ENCODE data around the gene PFKM. TPM values are rescaled to one million over a fixed set of nuclear protein-coding genes. Genes with fewer than 3 reads are reported as not detected.
"Not testable (repeated sequence)": the region's sequence is repeated elsewhere in the genome, so short reads cannot be mapped to it uniquely, and the experiment has no call there.

The PFKM gene
- total and polyA plus RNA-seq, 12 donors = 121 to 948 (median 668) TPM

DNA sequence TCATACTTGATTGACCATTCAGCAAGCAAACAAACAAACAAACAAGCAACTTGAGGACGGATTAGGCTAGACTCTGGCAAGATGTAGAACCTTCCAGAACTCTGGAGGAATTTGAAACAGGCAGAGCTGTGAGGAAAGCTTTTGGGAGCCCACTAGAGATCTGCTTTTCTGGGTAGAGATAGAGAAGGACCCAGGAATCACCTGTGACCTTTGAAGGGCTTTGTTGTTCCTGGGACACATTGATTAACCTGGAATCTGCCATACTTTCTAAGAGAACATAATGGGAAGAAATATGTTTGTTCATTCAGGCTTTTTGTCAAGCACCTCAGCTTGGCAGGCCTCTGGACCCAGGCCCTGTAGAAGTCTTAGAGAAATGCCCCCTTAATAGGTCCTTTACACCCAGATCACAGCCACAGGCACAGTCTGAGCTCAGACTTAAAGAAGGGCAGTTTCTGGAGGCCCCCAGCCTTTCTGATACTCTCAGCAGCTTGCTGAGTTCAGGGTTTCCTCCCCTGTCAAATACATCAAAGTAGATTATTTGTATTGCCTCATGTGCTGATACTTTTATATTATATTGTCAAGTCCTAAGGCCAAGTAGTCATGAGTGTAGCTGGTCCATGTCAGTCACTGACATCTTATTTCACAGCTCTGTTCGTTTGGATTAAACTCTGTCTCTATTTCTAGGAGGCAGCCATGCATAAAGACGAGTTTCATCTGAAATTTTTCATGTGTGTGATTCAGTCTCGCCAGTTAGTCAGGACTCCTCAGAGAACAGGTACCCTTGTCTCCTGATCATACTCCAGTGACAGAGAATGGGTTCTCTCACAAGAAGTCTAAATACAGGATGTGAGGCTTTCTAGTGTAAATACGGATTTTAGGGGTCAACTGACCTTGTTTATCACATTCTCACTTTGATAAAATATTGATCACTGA lies 12.2 kb upstream of the PFKM start:
- Histone ChIP-seq H3K27me3 (no peaks in the 10 kb centered on the region), H3K27ac (peak overlapping the region in 9 of 10 donors; percentile 91 to 99 (median 97)), H3K4me3 (peak overlapping the region in 9 of 10 donors; percentile 71 to 96 (median 90)), H3K9me3 (no peaks in the 10 kb centered on the region), H3K36me3 (no peaks in the 10 kb centered on the region), H3K4me1 (peaks cover 0 to 24% (median 19%) of the 10 kb centered on the region in 9 donors)
- ATAC-seq = no peak
- intact Hi-C loops (cut with DNase I) = loop anchor here in 6 of 10 donors (1.0 to 10.0 kb wide), 3 partner anchors 48 to 50 kb away; partner anchors contain the start of gene ASB8 (in 6 of the 6)
- TF ChIP-seq, protein P1, sequence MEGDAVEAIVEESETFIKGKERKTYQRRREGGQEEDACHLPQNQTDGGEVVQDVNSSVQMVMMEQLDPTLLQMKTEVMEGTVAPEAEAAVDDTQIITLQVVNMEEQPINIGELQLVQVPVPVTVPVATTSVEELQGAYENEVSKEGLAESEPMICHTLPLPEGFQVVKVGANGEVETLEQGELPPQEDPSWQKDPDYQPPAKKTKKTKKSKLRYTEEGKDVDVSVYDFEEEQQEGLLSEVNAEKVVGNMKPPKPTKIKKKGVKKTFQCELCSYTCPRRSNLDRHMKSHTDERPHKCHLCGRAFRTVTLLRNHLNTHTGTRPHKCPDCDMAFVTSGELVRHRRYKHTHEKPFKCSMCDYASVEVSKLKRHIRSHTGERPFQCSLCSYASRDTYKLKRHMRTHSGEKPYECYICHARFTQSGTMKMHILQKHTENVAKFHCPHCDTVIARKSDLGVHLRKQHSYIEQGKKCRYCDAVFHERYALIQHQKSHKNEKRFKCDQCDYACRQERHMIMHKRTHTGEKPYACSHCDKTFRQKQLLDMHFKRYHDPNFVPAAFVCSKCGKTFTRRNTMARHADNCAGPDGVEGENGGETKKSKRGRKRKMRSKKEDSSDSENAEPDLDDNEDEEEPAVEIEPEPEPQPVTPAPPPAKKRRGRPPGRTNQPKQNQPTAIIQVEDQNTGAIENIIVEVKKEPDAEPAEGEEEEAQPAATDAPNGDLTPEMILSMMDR (IDR thresholded peaks at IDR 0.05) = no peak
- WGBS, 2 donors = 69 to 71% methylated on average over 5 of the region's 5 CpGs
- DNase-seq = no peak

GRCh38 chr12:48109424-48109823 lies 9.7 kb upstream of the PFKM start:
- peaks cover 0 to 20% (median 17%) of the 10 kb centered on the region in 9 donors for H3K4me1 ChIP-seq
- no peak overlapping the region for H3K4me3 ChIP-seq
- no peak for ATAC-seq
- no peak overlapping the region for H3K27ac ChIP-seq
- H3K27me3 ChIP-seq = no peaks in the 10 kb centered on the region
- intact Hi-C loops (cut with DNase I) = loop anchor here in 5 of 10 donors (5.0 to 10.0 kb wide), 2 partner anchors 45 to 48 kb away; partner anchors contain the start of gene ASB8 (in 5 of the 5)
- DNase-seq = no peak
- H3K9me3 ChIP-seq = no peaks in the 10 kb centered on the region
- TF ChIP-seq, protein P1 (IDR thresholded peaks at IDR 0.05) = no peak
- H3K36me3 ChIP-seq = no peaks in the 10 kb centered on the region

DNA sequence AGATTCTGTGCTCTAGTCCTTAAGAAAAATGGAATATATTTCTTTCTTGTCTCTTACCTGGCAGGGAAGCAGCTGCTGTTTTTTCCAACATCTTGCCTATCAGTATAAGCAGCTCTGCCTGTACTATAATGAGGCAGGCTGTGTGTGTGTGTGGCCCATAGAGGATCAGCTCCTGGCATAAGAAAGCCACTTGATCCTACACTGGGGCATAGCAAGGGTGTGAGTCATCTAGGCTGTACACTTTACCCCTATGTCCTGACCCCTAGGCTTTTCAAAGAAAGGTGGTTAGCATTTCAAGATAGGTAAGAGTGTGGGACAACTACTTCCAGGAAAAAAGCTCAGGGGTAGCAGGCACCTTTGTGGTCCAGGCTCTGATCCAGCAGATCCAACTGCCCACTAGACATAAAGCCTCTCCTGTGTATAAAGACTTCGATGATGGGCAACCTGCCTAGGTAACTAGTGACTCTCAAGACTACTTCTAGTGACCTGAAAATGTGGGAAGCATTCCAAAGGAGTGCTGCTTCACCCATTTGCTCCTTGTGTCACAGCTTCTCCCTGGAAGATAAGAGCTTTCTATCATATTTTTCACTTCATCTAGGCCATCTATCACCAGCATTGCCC lies 8.4 kb upstream of the PFKM start:
- TF ChIP-seq, protein P1 (IDR thresholded peaks at IDR 0.05) = no peak
- H3K36me3 ChIP-seq = no peaks in the 10 kb centered on the region
- peaks cover 0 to 10% (median 9%) of the 10 kb centered on the region in 9 donors for H3K4me1 ChIP-seq
- H3K27me3 ChIP-seq = no peaks in the 10 kb centered on the region
- 79 to 90% methylated on average over 1 of the region's 1 CpG for WGBS, 2 donors
- no peak for ATAC-seq
- H3K27ac ChIP-seq = no peak overlapping the region
- no peaks in the 10 kb centered on the region for H3K9me3 ChIP-seq
- intact Hi-C loops (cut with DNase I) = no loop called here
- no peak overlapping the region for H3K4me3 ChIP-seq
- no peak for DNase-seq

GRCh38 chr12:48111312-48111693 lies 7.9 kb upstream of the PFKM start:
- DNase-seq; H3K9me3 ChIP-seq; ATAC-seq; H3K36me3 ChIP-seq; H3K27me3 ChIP-seq; H3K4me3 ChIP-seq; H3K4me1 ChIP-seq; H3K27ac ChIP-seq; intact Hi-C loops (cut with DNase I): not testable (repeated sequence)
- 97 to 98% methylated on average over 5 of the region's 5 CpGs for WGBS, 2 donors
